ENCODE data around the gene NEK1.
"Not testable (repeated sequence)": the region's sequence is repeated elsewhere in the genome, so short reads cannot be mapped to it uniquely, and the experiment has no call there.

NEK1 gene

GRCh38 chr4:169437299-169438047 is 174.9 kb downstream of the NEK1 start:
- in situ Hi-C loops (cut with HindIII; ENCODE audit: low sequenced_read_pairs) = loop anchor here (5.0 kb wide), 1 partner anchor 95 kb away; no protein-coding TSS in a partner anchor

GRCh38 chr4:169436734-169437133 is 175.6 kb downstream of the NEK1 start:
- in situ Hi-C loops (cut with HindIII; ENCODE audit: low sequenced_read_pairs) = loop anchor here (5.0 kb wide), 1 partner anchor 94 kb away; no protein-coding TSS in a partner anchor

- in situ Hi-C loops (cut with HindIII; ENCODE audit: low sequenced_read_pairs) = no loop called here
Observed at GRCh38 chr4:169428376-169428775, 184.0 kb downstream of the NEK1 start.

GRCh38 chr4:169427727-169428126 is 184.7 kb downstream of the NEK1 start:
- in situ Hi-C loops (cut with HindIII; ENCODE audit: low sequenced_read_pairs) = not testable (repeated sequence)

- in situ Hi-C loops (cut with HindIII; ENCODE audit: low sequenced_read_pairs) = no loop called here
Observed at GRCh38 chr4:169420291-169420690, 192.1 kb downstream of the NEK1 start.

GRCh38 chr4:169418846-169419245 is 193.5 kb downstream of the NEK1 start:
- in situ Hi-C loops (cut with HindIII; ENCODE audit: low sequenced_read_pairs) = no loop called here

GRCh38 chr4:169417629-169418282 is 194.6 kb downstream of the NEK1 start:
- in situ Hi-C loops (cut with HindIII; ENCODE audit: low sequenced_read_pairs) = no loop called here

GRCh38 chr4:169416997-169417396 is 195.4 kb downstream of the NEK1 start:
- in situ Hi-C loops (cut with HindIII; ENCODE audit: low sequenced_read_pairs) = no loop called here

- in situ Hi-C loops (cut with HindIII; ENCODE audit: low sequenced_read_pairs) = no loop called here
Observed at GRCh38 chr4:169416461-169416860, 195.9 kb downstream of the NEK1 start.

GRCh38 chr4:169414913-169415312 is 197.5 kb downstream of the NEK1 start:
- in situ Hi-C loops (cut with HindIII; ENCODE audit: low sequenced_read_pairs) = no loop called here

- in situ Hi-C loops (cut with HindIII; ENCODE audit: low sequenced_read_pairs) = no loop called here
Observed at GRCh38 chr4:169412046-169412445, 200.3 kb downstream of the NEK1 start.

- in situ Hi-C loops (cut with HindIII; ENCODE audit: low sequenced_read_pairs) = no loop called here
Observed at GRCh38 chr4:169410839-169411770, 201.3 kb downstream of the NEK1 start.

- in situ Hi-C loops (cut with HindIII; ENCODE audit: low sequenced_read_pairs) = no loop called here
Observed at GRCh38 chr4:169407217-169407845, 205.1 kb downstream of the NEK1 start.

- in situ Hi-C loops (cut with HindIII; ENCODE audit: low sequenced_read_pairs) = no loop called here
Observed at GRCh38 chr4:169404960-169405359, 207.4 kb downstream of the NEK1 start.

GRCh38 chr4:169400832-169401231 is 211.6 kb downstream of the NEK1 start:
- in situ Hi-C loops (cut with HindIII; ENCODE audit: low sequenced_read_pairs) = no loop called here

- in situ Hi-C loops (cut with HindIII; ENCODE audit: low sequenced_read_pairs) = no loop called here
Observed at GRCh38 chr4:169399976-169400767, 212.2 kb downstream of the NEK1 start.

- in situ Hi-C loops (cut with HindIII; ENCODE audit: low sequenced_read_pairs) = no loop called here
Observed at GRCh38 chr4:169398316-169398715, 214.1 kb downstream of the NEK1 start.

- in situ Hi-C loops (cut with HindIII; ENCODE audit: low sequenced_read_pairs) = no loop called here
Observed at GRCh38 chr4:169397762-169398161, 214.6 kb downstream of the NEK1 start.

- in situ Hi-C loops (cut with HindIII; ENCODE audit: low sequenced_read_pairs) = no loop called here
Observed at GRCh38 chr4:169385376-169385775, 227.0 kb downstream of the NEK1 start.

GRCh38 chr4:169384779-169385178 is 227.6 kb downstream of the NEK1 start:
- in situ Hi-C loops (cut with HindIII; ENCODE audit: low sequenced_read_pairs) = no loop called here

All from endothelial cell of hepatic sinusoid (primary cell).